ENCODE results near the gene PCDH1.

GRCh38 chr5:141810702-141811101 is 67.5 kb downstream of the PCDH1 start:
- TF ChIP-seq CTCF (IDR thresholded peaks at IDR 0.05) (no peak), POLR2AphosphoS5 (IDR thresholded peaks at IDR 0.05) (no peak)
